H9 (cell line): ENCODE measurements around the gene SLC44A1. TPM values are rescaled to one million over a fixed set of nuclear protein-coding genes. Genes with fewer than 3 reads are reported as not detected.

Experiments used
- DNase-seq: peaks from one replicate; pipeline ENCODE4 v3.0.0-alpha.2; 2017
- H2AFZ ChIP-seq: one replicate; pipeline ENCODE4 v1.6.1; 2013; ENCODE audit warnings: mild to moderate bottlenecking, low read length, control low read depth, moderate library complexity
- H2AK5ac ChIP-seq: 2 replicates; pipeline ENCODE4 v1.6.1; 2013; ENCODE audit warnings: low read length, control low read depth, mixed read lengths; ENCODE audit not compliant: insufficient read length
- H2BK120ac ChIP-seq: one replicate; pipeline ENCODE4 v1.6.1; 2013; ENCODE audit warnings: low read depth, mild to moderate bottlenecking, low read length, control low read depth, inconsistent platforms; ENCODE audit not compliant: poor library complexity, severe bottlenecking
- H2BK12ac ChIP-seq: 2 replicates; pipeline ENCODE4 v1.6.1; 2013; ENCODE audit warnings: low read length, control low read depth, mixed read lengths, low read depth; ENCODE audit not compliant: insufficient read length
- H2BK15ac ChIP-seq: 2 replicates; pipeline ENCODE4 v1.6.1; 2013; ENCODE audit warnings: low read depth, low read length, control low read depth
- H2BK20ac ChIP-seq: one replicate; pipeline ENCODE4 v1.6.1; 2013; ENCODE audit warnings: low read depth, mild to moderate bottlenecking, low read length, control low read depth, inconsistent platforms; ENCODE audit not compliant: poor library complexity, severe bottlenecking
- H2BK5ac ChIP-seq: 2 replicates; pipeline ENCODE4 v1.6.1; 2013; ENCODE audit warnings: low read length, control low read depth, mixed read lengths; ENCODE audit not compliant: insufficient read length
- H3K14ac ChIP-seq: 2 replicates; pipeline ENCODE4 v1.6.1; 2013; ENCODE audit warnings: low read length, control low read depth; ENCODE audit not compliant: insufficient read depth
- H3K18ac ChIP-seq: 2 replicates; pipeline ENCODE4 v1.6.1; 2013; ENCODE audit warnings: low read depth, mild to moderate bottlenecking, mixed read lengths, low read length, control low read depth; ENCODE audit not compliant: insufficient read length
- H3K23ac ChIP-seq: 2 replicates; pipeline ENCODE4 v1.6.1; 2013; ENCODE audit warnings: low read length, control low read depth, mixed read lengths, low read depth; ENCODE audit not compliant: insufficient read length
- H3K23me2 ChIP-seq: 2 replicates; pipeline ENCODE4 v1.6.1; 2013; ENCODE audit warnings: low read depth, mild to moderate bottlenecking, mixed read lengths, low read length, control low read depth; ENCODE audit not compliant: insufficient read length, poor library complexity, severe bottlenecking
- H3K27ac ChIP-seq: 2 replicates; pipeline ENCODE4 v1.5.1; 2013; ENCODE audit warnings: low read length, control low read depth, mixed read lengths, low read depth; ENCODE audit not compliant: insufficient read length
- H3K27me3 ChIP-seq: 2 replicates; pipeline ENCODE4 v1.6.1; 2013; ENCODE audit warnings: low read length, control low read depth, inconsistent platforms; ENCODE audit not compliant: insufficient read depth
- H3K4ac ChIP-seq: 2 replicates; pipeline ENCODE4 v1.6.1; 2013; ENCODE audit warnings: low read depth, mild to moderate bottlenecking, control low read depth, inconsistent platforms, low read length, moderate library complexity
- H3K4me1 ChIP-seq: 2 replicates; pipeline ENCODE4 v1.6.1; 2013; ENCODE audit warnings: low read length, control low read depth, inconsistent platforms; ENCODE audit not compliant: insufficient read depth
- H3K4me2 ChIP-seq: 2 replicates; pipeline ENCODE4 v1.6.1; 2013; ENCODE audit warnings: low read length, control low read depth, mixed read lengths; ENCODE audit not compliant: insufficient read length, insufficient read depth
- H3K56ac ChIP-seq: 2 replicates; pipeline ENCODE4 v1.6.1; 2013; ENCODE audit warnings: low read depth, mild to moderate bottlenecking, mixed read lengths, low read length, control low read depth; ENCODE audit not compliant: insufficient read length
- H3K79me1 ChIP-seq: 2 replicates; pipeline ENCODE4 v1.6.1; 2013; ENCODE audit warnings: low read depth, mild to moderate bottlenecking, moderate library complexity, low read length, control low read depth, inconsistent platforms; ENCODE audit not compliant: insufficient read depth, poor library complexity, severe bottlenecking
- H3K79me2 ChIP-seq: 2 replicates; pipeline ENCODE4 v1.6.1; 2013; ENCODE audit warnings: low read length, control low read depth, inconsistent platforms; ENCODE audit not compliant: insufficient read depth
- H3K9ac ChIP-seq: 2 replicates; pipeline ENCODE4 v1.6.1; 2013; ENCODE audit warnings: low read length, control low read depth, mixed read lengths; ENCODE audit not compliant: insufficient read length; ENCODE audit errors: extremely low read depth
- H3K9me3 ChIP-seq: one replicate; pipeline ENCODE4 v1.6.1; 2013; ENCODE audit warnings: low read depth, low read length, inconsistent platforms; ENCODE audit not compliant: control insufficient read depth
- H3T11ph ChIP-seq: one replicate; pipeline ENCODE4 v1.6.1; 2013; ENCODE audit warnings: mild to moderate bottlenecking, low read length, control low read depth, inconsistent platforms
- H4K20me1 ChIP-seq: one replicate; pipeline ENCODE4 v1.6.1; 2013; ENCODE audit not compliant: control insufficient read depth, insufficient read length, insufficient read depth
- H4K5ac ChIP-seq: 2 replicates; pipeline ENCODE4 v1.6.1; 2013; ENCODE audit warnings: low read depth, mild to moderate bottlenecking, mixed read lengths, low read length, control low read depth; ENCODE audit not compliant: insufficient read length
- H4K8ac ChIP-seq: replicated peaks from 2 replicates; pipeline ENCODE4 v1.6.1; 2013; ENCODE audit warnings: low read length, control low read depth, mixed read lengths, low read depth; ENCODE audit not compliant: insufficient read length
- H4K91ac ChIP-seq: 2 replicates; pipeline ENCODE4 v1.6.1; 2013; ENCODE audit warnings: low read depth, mild to moderate bottlenecking, moderate library complexity, mixed read lengths, low read length, control low read depth; ENCODE audit not compliant: insufficient read length
- H3K27ac Mint-ChIP-seq, 3 experiments: 2 replicates in 2 of 3; 3 replicates in 1 of 3; pipeline ENCODE4 v1.8.0; 2020 to 2021; ENCODE audit warnings: mixed read lengths in 3 of 3, mild to moderate bottlenecking in 1 of 3, moderate library complexity in 1 of 3
- H3K27me3 Mint-ChIP-seq: 2 replicates; pipeline ENCODE4 v1.8.0; 2021; ENCODE audit warnings: low read depth, mild to moderate bottlenecking, moderate library complexity, mixed read lengths
- H3K36me3 Mint-ChIP-seq, 3 experiments: 2 replicates in 2 of 3; 3 replicates in 1 of 3; pipeline ENCODE4 v1.8.0; 2020 to 2021; ENCODE audit warnings: low read depth in 3 of 3, mixed read lengths in 3 of 3; ENCODE audit not compliant: insufficient read depth in 1 of 3
- H3K4me1 Mint-ChIP-seq, 2 experiments: 2 replicates each; pipeline ENCODE4 v1.8.0; 2020; ENCODE audit warnings: mixed read lengths in 2 of 2
- H3K4me3 Mint-ChIP-seq, 2 experiments: 2 replicates in 1 of 2; 3 replicates in 1 of 2; pipeline ENCODE4 v1.8.0; 2020 to 2021; ENCODE audit warnings: mild to moderate bottlenecking in 2 of 2, mixed read lengths in 2 of 2, moderate library complexity in 1 of 2
- H3K9me3 Mint-ChIP-seq, 2 experiments: 2 replicates in 1 of 2; 3 replicates in 1 of 2; pipeline ENCODE4 v1.8.0; 2020; ENCODE audit warnings: mild to moderate bottlenecking in 2 of 2, mixed read lengths in 2 of 2, moderate library complexity in 1 of 2
- CTCF ChIP-seq: fragments of 200-600 bp; sonication (generic); conservative IDR thresholded peaks from 3 replicates; pipeline ENCODE4 v1.8.0; 2021; ENCODE audit warnings: antibody characterized with exemption, mild to moderate bottlenecking
- whole genome bisulfite sequencing: extraction: QIAGEN DNeasy Blood & Tissue Kit; methylation state at CpG from one replicate; pipeline ENCODE4 v1.1.7; 2013; ENCODE audit warnings: missing lambda C conversion rate, low lambda C conversion rate, mixed read lengths; ENCODE audit not compliant: insufficient read length; ENCODE audit errors: extremely low coverage; 5-methylcytosine and 5-hydroxymethylcytosine counted together
- total RNA-seq: library from RNA; stranded (reverse); gene quantifications from 2 replicates; pipeline ENCODE4 v1.2.1, GENCODE V29; 2021

Gene SLC44A1
- total RNA-seq, 1 experiment from 2014 or later = 60.7 TPM

- Mint-ChIP-seq H3K27ac (peak overlapping the region in 1 of 3 experiments; percentile 55; a peak in 3 of 7 replicates), H3K4me1 (peaks cover 18% of the 10 kb centered on the region in 2 experiments), H3K9me3 (peaks cover 17 to 19% of the 10 kb centered on the region in 2 experiments; a peak in 4 of 5 replicates), H3K4me3 (no peak overlapping the region), H3K27me3 (no peaks in the 10 kb centered on the region; the same call in 1 of the 2 replicates), H3K36me3 (peaks cover 0 to 14% (median 7%) of the 10 kb centered on the region in 3 experiments; a peak in 3 of 7 replicates)
- Histone ChIP-seq H3K27ac (no peak overlapping the region), H3T11ph (no peak overlapping the region), H3K4ac (no peak overlapping the region), H2BK120ac (no peak overlapping the region), H3K23ac (no peak overlapping the region), H4K20me1 (no peaks in the 10 kb centered on the region), H3K23me2 (no peaks in the 10 kb centered on the region), H3K9me3 (no peaks in the 10 kb centered on the region), H2BK15ac (no peak overlapping the region), H2AFZ (peak overlapping the region; percentile 63), H3K18ac (no peak overlapping the region), H3K56ac (no peak overlapping the region), H2AK5ac (no peak overlapping the region), H3K79me2 (no peaks in the 10 kb centered on the region), H3K4me2 (no peak overlapping the region), H3K9ac (no peak overlapping the region), H3K79me1 (no peaks in the 10 kb centered on the region), H2BK20ac (no peak overlapping the region), H4K8ac (no peak overlapping the region), H2BK5ac (no peak overlapping the region), H3K14ac (no peak overlapping the region), H3K4me1 (peaks cover 5% of the 10 kb centered on the region), H3K27me3 (no peaks in the 10 kb centered on the region), H4K5ac (no peak overlapping the region), H2BK12ac (no peak overlapping the region), H4K91ac (no peak overlapping the region)
- DNase-seq = peak; percentile 35
- no CpG with 5 or more reads among the region's 2 CpGs for WGBS
- peak; percentile 58; the same call in 2 of the 3 replicates for TF ChIP-seq CTCF
Observed at GRCh38 chr9:105413525-105413924, 169.1 kb downstream of the SLC44A1 start.
